HuH-7 (cell line): ENCODE data around the gene MTX2.

Source experiments
- DNase-seq: peaks from one replicate; pipeline ENCODE4 v3.0.0; 2011; ENCODE audit warnings: low spot score

Gene MTX2

DNA sequence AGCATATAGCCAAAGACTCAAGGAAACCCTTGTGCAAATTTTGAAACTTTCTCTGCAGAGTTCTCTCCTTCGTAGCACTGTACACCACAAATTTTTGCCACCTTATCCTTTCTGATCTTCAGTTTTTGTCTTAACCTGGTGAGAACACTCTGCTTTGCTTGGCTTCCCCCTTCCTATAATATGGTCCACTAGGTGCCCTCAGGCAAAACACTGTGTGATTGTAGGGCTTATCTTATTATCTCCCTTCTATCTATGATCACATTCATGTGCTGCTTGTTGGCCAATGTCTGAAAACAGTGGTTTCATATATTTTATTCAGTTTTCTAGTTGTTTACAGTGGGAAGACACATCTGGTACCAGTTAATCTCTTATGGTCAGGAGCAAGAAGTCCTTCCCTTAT, 111.1 kb downstream of the MTX2 start:
- DNase-seq = no peak

DNA sequence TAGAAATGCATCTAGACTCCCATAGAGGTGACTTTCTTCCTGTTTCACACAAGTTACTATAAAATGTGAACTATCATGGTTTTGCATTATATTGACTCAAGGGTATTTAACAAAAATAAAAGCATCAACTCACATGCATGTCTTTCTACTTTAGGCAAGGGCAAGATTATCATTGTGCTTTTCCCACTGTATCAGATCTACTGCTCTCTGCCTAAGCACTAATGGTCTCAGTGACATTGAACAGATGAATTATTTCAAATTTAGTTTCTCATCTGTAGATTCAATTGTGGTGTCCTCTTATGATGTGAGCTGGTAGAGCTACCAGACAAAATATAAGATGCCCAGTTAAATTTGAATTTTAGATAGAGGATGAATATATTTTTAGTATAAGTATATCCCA, 113.9 kb downstream of the MTX2 start:
- no peak for DNase-seq

DNA sequence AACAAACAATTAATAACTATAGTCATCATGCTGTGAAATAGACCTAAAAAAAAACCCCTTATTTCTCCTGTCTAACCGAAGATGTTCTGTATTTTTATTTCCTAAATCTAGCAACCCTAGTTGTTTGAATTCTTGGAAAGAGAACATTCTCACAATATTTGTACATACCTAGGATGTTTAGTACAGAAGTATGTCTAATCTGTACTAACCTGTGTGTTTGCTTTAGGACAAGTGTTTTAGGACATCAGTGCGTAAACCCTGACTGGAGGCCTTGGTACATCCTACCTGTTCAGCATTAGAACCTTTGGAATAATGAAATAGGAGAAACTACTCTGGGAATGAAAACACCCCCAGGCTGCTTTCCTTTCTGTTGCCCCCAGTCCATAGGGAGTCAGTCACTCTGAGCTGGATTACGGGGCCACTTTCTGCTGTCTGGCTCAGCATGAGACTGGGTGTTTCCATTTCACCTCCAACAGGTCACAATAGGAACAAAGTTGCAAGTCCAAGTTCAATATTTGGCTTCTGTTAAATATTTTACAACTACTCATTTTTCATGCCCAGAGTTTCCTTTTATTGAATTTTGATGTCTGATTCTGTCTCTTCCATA, 114.7 kb downstream of the MTX2 start:
- DNase-seq = no peak

DNA sequence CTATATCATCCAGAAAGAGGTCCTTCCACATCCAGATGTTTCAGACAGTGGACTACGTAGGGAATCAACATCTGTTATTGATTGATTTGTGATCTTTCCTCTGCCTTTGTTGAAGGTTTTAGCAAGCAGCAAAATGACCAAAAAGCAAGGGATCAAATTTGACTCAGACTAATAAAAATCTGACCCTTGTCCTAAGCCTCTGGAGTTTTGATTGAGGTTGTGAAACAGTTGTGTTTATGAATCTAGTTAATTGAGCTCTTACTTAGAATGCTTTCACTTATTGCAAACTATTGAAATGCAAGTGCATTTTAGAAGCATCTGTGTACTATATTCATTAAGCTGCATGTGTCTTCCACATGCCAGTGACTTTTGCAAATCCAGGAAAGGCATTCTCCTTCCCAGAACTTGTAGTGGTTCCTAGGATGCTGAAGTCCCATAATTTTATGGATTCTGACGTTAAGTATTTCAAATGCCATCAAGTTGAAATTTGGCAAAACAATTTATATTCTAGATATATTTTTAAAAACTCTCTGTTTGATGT, 116.0 kb downstream of the MTX2 start:
- no peak for DNase-seq

DNA sequence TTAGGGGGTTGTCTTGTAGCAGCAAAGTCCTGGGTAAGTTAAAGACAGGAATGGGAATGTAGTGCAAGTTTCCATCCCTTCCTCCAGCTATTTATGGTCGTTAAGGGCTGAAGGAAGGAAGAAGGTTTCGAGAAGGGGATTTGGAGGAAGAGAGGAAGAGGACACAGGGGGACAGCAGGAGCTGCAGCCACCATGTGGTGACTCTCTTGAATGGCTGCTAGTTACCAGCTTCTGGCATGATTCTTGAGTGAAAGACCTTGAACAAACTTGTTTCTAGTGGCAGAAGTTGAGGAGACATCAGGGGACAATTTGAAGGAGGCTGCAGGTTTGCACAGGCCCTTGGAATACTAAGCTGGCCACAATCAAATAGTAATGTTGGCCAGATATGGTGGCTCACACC, 116.6 kb downstream of the MTX2 start:
- DNase-seq = peak; percentile 23
